Breast epithelium (tissue), 3 donors: Measurements from ENCODE around the gene SSH2.

ENCODE experiments used
- POLR2A ChIP-seq: fragments of 450-650 bp; IDR thresholded peaks from one replicate; pipeline ENCODE4 v1.6.1; 2016; ENCODE audit warnings: antibody characterized with exemption, mild to moderate bottlenecking, moderate library complexity
- POLR2AphosphoS5 ChIP-seq, 3 donors: sonication (generic); formaldehyde crosslinking; IDR thresholded peaks; one replicate each; pipeline ENCODE4 v1.6.1; 2017; ENCODE audit warnings: antibody characterized with exemption in 3 of 3
- TF ChIP-seq, protein P1 (sequence below), 3 donors: fragments of 450-650 bp; IDR thresholded peaks; one replicate each; pipeline ENCODE4 v1.5.1; 2016 to 2017; ENCODE audit warnings: antibody characterized with exemption in 3 of 3, mild to moderate bottlenecking in 3 of 3, moderate library complexity in 3 of 3

DNA sequence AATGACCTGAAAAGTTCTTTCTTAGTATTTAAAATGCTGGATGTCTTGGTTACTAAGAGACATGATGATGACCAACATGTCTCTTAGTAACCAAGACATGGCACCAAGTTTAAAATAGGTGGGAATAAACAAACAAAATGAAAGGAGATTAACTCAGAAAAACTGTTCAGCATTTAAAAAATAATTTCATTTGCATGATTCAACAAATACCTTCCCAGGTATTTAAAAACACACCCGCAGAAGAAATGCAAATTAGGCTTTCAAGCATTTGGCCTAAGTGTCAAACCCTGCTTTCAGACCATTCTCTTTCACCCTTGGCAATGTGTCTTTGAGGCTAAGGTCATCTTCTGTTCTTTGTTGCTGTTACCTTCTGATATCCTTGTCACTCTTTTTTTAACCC, 215.9 kb downstream of the SSH2 start:
- TF ChIP-seq, protein P1, sequence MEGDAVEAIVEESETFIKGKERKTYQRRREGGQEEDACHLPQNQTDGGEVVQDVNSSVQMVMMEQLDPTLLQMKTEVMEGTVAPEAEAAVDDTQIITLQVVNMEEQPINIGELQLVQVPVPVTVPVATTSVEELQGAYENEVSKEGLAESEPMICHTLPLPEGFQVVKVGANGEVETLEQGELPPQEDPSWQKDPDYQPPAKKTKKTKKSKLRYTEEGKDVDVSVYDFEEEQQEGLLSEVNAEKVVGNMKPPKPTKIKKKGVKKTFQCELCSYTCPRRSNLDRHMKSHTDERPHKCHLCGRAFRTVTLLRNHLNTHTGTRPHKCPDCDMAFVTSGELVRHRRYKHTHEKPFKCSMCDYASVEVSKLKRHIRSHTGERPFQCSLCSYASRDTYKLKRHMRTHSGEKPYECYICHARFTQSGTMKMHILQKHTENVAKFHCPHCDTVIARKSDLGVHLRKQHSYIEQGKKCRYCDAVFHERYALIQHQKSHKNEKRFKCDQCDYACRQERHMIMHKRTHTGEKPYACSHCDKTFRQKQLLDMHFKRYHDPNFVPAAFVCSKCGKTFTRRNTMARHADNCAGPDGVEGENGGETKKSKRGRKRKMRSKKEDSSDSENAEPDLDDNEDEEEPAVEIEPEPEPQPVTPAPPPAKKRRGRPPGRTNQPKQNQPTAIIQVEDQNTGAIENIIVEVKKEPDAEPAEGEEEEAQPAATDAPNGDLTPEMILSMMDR (IDR thresholded peaks at IDR 0.05) = no peak
- TF ChIP-seq POLR2A (no peak), POLR2AphosphoS5 (IDR thresholded peaks at IDR 0.05) (no peak)
